GM21360 (cell line): ENCODE measurements around the gene HYAL4.
"Not testable (repeated sequence)": the region's sequence is repeated elsewhere in the genome, so short reads cannot be mapped to it uniquely, and the experiment has no call there.

Experiments used
- ATAC-seq: cut with Tn5 transposase; IDR thresholded peaks from one replicate; pipeline ENCODE4 v1.9.1; 2021; ENCODE audit warnings: mild to moderate bottlenecking, moderate library complexity; ENCODE audit not compliant: unreplicated experiment

HYAL4 gene, protein sequence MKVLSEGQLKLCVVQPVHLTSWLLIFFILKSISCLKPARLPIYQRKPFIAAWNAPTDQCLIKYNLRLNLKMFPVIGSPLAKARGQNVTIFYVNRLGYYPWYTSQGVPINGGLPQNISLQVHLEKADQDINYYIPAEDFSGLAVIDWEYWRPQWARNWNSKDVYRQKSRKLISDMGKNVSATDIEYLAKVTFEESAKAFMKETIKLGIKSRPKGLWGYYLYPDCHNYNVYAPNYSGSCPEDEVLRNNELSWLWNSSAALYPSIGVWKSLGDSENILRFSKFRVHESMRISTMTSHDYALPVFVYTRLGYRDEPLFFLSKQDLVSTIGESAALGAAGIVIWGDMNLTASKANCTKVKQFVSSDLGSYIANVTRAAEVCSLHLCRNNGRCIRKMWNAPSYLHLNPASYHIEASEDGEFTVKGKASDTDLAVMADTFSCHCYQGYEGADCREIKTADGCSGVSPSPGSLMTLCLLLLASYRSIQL

GRCh38 chr7:123844712-123845219, at the start of gene HYAL4:
Gene HYAL4 (plus strand): TSS chr7:123845169. CDS start chr7:123868274, 23,105 bp downstream.
- no peak for ATAC-seq

DNA sequence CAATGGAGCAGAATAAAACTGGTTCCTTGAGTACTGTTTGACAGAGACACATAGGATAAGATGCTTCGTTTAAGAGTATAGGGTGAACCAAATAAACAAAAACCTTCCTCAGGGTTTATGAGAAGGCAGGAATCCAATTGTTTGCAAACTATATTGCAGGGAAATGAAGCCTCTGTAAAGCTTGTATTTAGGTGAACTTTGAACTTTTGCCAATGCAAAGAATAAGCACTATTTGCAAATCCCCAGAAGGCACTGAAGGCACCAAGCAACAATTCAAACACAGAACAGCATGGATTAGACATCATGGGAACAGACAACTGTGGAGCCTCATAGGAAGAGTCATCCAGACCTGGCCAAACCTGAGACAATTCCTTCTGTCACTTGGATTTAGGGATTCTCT, 49.1 kb upstream of the HYAL4 start:
- no peak for ATAC-seq

DNA sequence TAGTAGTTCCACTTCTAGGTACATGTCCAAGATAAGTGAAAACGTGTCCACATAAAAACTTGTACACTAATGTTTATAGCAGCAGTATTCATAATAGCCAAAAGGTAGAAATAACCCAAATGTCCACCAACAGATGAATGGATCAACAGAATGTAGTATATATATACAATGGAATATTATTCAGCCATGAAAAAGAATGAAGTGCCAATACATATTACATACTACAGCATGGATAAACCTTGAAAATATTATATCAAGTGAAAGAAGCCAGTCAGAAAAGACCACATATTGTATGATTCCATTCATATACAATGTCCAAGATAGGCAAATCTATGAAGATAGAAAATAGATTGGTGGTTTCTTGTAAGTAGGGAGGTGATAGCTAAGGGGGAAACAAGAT, 48.4 kb upstream of the HYAL4 start:
- no peak for ATAC-seq

- no peak for ATAC-seq
Measured at GRCh38 chr7:123797673-123798531, 47.1 kb upstream of the HYAL4 start.

DNA sequence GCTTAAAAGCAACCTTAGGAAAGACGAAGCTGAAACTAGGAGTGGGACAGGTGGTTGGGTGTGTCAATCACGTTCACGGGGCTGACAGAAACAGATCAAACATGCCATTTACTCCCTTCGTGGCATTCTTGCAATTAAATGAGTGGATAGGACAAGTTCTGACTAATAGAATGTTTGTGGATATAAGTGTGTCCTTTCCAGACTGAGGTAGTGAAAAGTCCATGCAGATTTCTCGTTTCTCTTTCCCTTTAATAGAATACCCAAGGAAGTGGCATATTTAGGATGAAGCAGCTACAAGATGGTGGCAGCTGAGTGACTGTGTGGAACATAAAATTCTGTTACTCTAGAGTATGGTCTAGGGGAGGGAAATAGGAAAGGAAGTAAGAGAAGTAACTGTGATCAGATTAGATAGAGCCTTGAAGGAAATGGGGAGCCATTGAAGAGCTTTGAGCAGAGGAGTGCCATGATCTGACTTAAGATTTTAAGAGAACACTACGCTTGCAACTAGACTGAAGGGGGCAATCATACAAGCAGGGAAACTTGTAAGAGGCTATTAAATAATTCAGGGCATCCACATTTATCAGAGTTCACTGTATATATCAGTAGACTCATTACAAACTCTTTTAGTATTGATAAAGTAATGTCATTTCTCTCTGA, 46.3 kb upstream of the HYAL4 start:
- no peak for ATAC-seq

- no peak for ATAC-seq
Measured at GRCh38 chr7:123802249-123802648, 42.7 kb upstream of the HYAL4 start.

GRCh38 chr7:123805287-123805686, 39.7 kb upstream of the HYAL4 start:
- ATAC-seq, result no peak

DNA sequence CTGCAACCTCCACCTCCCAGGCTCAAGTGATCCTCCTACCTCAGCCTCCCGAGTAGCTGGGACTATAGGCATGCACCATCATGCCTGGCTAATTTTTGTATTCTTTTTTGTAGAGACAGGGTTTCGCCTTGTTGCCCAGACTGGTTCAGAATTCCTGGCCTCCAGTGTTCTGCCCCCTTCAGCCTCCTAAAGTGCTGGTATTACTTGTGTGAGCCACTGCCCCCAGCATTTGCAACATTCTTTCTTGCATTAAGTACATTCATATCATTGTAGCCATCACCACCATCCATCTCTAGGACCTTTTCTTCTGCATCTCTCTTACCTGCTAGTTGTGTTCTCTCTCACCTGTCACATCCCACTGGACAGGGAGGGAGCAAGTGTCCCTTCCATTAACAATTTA, 35.5 kb upstream of the HYAL4 start:
- no peak for ATAC-seq

DNA sequence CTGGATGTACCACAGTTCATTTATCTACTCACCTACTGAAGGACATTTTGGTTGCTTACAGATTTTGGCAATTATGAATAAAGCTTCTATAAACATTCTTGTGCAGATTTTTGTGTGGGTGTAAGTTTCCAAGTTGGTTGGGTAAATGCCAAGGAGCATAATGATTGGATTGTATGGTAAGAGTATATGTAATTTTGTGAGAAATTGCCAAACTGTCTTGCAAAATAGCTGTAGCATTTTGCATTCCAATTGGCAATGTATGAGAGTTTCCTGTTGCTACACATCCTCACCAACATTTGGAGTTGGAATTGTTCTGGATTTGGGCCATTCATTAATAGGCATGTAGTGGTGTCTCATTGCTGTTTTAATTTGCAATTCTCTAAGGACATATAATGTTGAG, 33.9 kb upstream of the HYAL4 start:
- ATAC-seq, result no peak

GRCh38 chr7:123816916-123817315, 28.1 kb upstream of the HYAL4 start:
- no peak for ATAC-seq

DNA sequence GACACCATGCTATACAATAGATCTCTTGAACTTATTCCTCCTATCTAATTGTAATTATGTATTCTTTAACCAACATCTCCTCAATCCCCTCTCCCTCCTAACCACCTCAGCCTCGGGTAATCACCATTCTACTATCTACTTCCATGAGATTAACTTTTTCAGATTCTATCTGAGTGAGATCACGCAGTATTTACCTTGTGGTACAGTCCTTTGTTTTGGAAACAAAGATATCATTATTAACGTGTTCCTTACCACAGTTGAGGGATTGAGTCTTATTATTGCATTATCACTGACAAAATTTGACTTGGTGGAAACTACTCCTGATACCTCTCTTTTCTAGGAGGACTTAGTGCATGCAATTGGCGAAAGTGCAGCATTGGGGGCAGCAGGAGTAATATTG, 26.0 kb upstream of the HYAL4 start:
- ATAC-seq, result no peak

- ATAC-seq, result not testable (repeated sequence)
Measured at GRCh38 chr7:123819795-123820194, 25.2 kb upstream of the HYAL4 start.

DNA sequence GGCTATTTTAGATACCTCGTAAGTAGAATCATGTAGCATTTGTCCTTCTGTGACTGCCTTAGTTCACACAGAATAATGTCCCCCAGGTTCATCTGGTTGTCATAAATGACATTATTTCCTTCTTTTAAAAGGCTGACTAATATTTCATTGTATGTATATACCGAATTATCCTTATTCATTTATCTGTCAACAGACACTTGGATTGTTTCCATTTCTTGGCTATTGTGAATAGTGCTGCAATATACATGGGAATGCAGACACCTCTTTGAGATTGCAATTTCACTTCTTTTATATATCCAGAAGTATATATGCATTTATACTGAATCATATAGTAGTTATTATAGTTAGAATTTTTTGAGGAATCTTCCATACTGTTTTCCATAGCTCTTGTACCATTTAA, 24.1 kb upstream of the HYAL4 start:
- no peak for ATAC-seq

DNA sequence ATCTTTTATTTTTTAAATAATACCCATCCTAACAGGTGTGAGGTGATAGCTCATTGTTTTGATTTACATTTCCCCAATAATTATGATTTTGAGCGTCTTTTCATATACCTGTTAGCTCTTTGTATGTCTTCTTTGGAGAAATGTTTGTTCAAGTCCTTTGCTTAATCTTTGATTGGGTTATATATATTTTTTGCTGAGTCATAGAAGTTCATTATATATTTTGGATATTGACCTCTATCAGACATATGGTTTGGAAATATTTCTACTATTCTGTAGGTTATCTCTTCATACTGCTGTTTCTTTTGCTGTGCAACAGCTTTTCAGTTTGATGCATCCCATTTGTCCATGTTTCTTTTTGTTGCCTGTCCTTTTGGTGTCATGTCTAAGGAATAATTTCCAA, 23.6 kb upstream of the HYAL4 start:
- ATAC-seq, result no peak

DNA sequence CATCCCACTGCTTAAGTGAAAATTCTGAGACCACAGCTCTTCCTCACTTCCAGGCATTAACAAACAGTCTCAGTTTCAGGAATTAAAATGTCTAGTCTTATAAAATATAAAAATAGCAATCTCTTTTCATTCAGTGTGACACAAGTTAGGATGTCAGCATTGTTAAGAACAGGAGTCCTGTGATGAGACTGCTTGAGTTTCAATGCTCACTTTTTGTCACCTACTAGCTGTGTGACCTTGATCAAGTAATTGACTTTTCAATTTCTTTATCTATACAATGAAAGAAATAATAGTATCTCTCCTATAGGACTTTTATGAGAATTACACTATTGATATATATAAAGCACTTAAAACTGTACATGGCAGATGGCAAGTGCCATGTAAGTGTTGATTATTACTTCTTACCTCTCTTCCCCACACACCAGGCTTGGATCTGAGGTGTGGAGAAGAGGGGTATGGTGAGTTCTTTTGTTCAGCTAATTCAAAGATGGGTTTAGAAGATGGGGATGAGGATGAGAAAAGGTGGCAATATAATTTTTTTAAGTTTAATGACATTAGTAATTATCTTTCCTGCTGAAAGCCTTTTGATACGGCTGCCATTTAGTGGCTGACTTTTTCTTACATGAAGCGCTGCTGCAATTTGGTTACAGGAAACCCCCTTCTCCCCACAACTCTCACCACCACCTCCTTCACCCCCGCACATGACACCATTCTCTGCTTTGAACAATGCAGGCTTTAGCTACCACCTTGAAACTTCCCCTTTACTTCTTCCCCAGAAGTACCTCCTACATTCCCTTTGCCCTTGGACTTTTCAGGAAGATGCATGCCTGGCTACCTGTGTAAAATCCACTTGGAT, 20.8 kb upstream of the HYAL4 start:
- ATAC-seq, result peak; percentile 95

- peak; percentile 38 for ATAC-seq
Measured at GRCh38 chr7:123824754-123825067, 20.3 kb upstream of the HYAL4 start.

GRCh38 chr7:123828805-123829204, 16.2 kb upstream of the HYAL4 start:
- no peak for ATAC-seq

DNA sequence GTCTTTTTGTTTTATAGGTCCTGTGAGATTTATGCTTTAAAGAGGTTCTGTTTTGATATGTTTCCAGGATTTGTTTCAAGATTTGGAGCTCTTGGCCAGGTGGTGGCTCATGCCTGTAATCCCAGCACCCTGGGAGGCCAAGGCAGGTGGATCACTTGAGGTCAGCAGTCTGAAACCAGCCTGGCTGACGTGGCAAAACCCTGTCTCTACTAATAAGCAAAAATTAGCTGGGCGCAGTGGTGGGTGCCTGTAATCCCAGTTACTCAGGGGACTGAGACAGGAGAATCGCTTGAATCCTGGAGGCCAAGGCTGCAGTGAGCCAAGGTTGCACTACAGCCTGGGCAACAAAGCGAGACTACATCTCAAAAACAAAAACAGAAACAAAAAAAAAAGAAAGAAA, 8.3 kb upstream of the HYAL4 start:
- no peak for ATAC-seq

DNA sequence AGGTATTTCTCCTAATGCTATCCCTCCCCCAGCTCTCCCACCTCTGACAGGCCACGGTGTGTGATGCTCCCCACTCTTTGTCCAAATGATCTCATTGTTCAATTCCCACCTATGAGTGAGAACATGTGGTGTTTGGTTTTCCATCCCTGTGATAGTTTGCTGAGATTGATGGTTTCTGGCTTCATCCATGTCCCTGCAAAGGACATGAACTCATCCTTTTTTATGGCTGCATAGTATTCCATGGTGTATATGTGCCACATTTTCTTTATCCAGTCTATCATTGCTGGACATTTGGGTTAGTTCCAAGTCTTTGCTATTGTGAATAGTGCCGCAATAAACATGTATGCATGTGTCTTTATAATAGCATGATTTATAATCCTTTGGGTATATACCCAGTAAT, 5.9 kb upstream of the HYAL4 start:
- not testable (repeated sequence) for ATAC-seq

- not testable (repeated sequence) for ATAC-seq
Measured at GRCh38 chr7:123844142-123844541, 827 bp upstream of the HYAL4 start.
